Heart left ventricle (tissue), 16 donors: ENCODE measurements around the gene CHST1. TPM values are rescaled to one million over a fixed set of nuclear protein-coding genes. Genes with fewer than 3 reads are reported as not detected.

ENCODE experiments used
- ATAC-seq, 4 donors: fragments of 200-7000 bp; cut with Tn5 transposase; one replicate each; pipeline ENCODE4 v1.9.1; 2020 to 2022; ENCODE audit warnings: moderate library complexity in 4 of 4, mild to moderate bottlenecking in 3 of 4, moderate number of reproducible peaks in 1 of 4
- DNase-seq, 5 donors: peaks; one replicate each; pipeline ENCODE4 v3.0.0-alpha.2; 2020
- H3K27ac ChIP-seq, 12 donors: fragments of 200-600 bp; sonication (generic) in 4 of 12; one replicate each; pipeline versions ENCODE4 v1.5.0 to v1.8.0; 2016 to 2022; ENCODE audit warnings: mild to moderate bottlenecking in 2 of 12
- H3K27me3 ChIP-seq, 9 donors: fragments of 200-600 bp; sonication (generic) in 2 of 9; one replicate each; pipeline versions ENCODE4 v1.5.1 to v1.8.0; 2016 to 2022; ENCODE audit warnings: mild to moderate bottlenecking in 3 of 9
- H3K36me3 ChIP-seq, 9 donors: fragments of 200-600 bp; sonication (generic) in 2 of 9; one replicate each; pipeline versions ENCODE4 v1.5.0 to v1.8.0; 2018 to 2022; ENCODE audit warnings: mild to moderate bottlenecking in 2 of 9
- H3K4me1 ChIP-seq, 12 donors: fragments of 200-600 bp; sonication (generic) in 4 of 12; one replicate each; pipeline versions ENCODE4 v1.5.0 to v1.8.0; 2016 to 2022; ENCODE audit warnings: mild to moderate bottlenecking in 3 of 12
- H3K4me3 ChIP-seq, 12 donors: fragments of 200-600 bp; sonication (generic) in 4 of 12; one replicate each; pipeline versions ENCODE4 v1.5.0 to v1.8.0; 2017 to 2022; ENCODE audit warnings: mild to moderate bottlenecking in 9 of 12, moderate library complexity in 4 of 12
- H3K9me3 ChIP-seq, 12 donors: fragments of 200-600 bp; sonication (generic) in 4 of 12; one replicate each; pipeline versions ENCODE4 v1.5.0 to v1.8.0; 2016 to 2022; ENCODE audit warnings: mild to moderate bottlenecking in 1 of 12
- POLR2A ChIP-seq, 2 donors: fragments of 450-650 bp; IDR thresholded peaks; one replicate each; pipeline ENCODE4 v1.6.1; 2017; ENCODE audit warnings: antibody characterized with exemption in 2 of 2, mild to moderate bottlenecking in 2 of 2, moderate library complexity in 2 of 2
- WGBS, 4 donors: extraction: QIAGEN DNeasy Blood & Tissue Kit in 2 of 4; methylation state at CpG; one replicate each; pipeline versions ENCODE4 v1.1.5 to v1.1.7; 2013 to 2018; 5-methylcytosine and 5-hydroxymethylcytosine counted together
- intact Hi-C, 10 donors: fragments of 100-400 bp; cut with DNase I; formaldehyde crosslinking; loops; one replicate each; pipeline versions ENCODE4 v1.11.1 to v1.14.2; 2022
- polyA plus RNA-seq, 2 donors: library from polyadenylated mRNA; stranded (reverse); fragments of 200-250 nt; gene quantifications; one replicate each; pipeline ENCODE4 v1.2.3, GENCODE V29; 2013
- total RNA-seq, 9 donors: library from RNA; depleted of rRNA in 2 of 9; stranded (reverse); fragments of >200 nt in 2 of 9; fragmentation: NEBNext Ultra II Directional in 3 of 9; extraction: Animal tissue kit (Norgen Biotek cat#: 25700) in 3 of 9; gene quantifications; one replicate each; pipeline versions ENCODE4 v1.1.0 to v1.2.4, GENCODE V29; 2016 to 2023
- TF ChIP-seq, protein P1 (sequence below), 12 donors: fragments of 200-600 bp; sonication (generic) in 4 of 12; IDR thresholded peaks; one replicate each; pipeline versions ENCODE4 v1.5.0 to v1.8.0; 2018 to 2022; ENCODE audit warnings: antibody characterized with exemption in 12 of 12, mild to moderate bottlenecking in 5 of 12
- donor health status: ischemic (EF 13 %, LVEDD 7.1; RV severe dilation, severe dysfunction).
- donor health status: healthy with polysubstance abuse.
- donor health status: DM: no; HTN: yes; CAD: no.
- donor health status: DM: no; HTN: no; CAD: no.
- donor health status: ischemic (EF 25% LVEDD 6.9; RV normal size, moderate dysfunction).
- donor health status: ischemic (EF 25% LVEDD 5.7; RV mildly dilated, moderate dysfunction).
- donor health status: healthy.
- donor health status: DM: yes; HTN: yes; CAD: no.
- donor health status: ischemic (EF 35%, LVEDD 5.7; RV mildly dilated, moderate dysfunction).
- donor health status: nonischemic (EF 11% LVEDD 7.7; RV severe dilation, severe dysfunction).
- donor health status: DM: yes; HTN: yes; CAD: no.
- donor health status: PGD.
- donor health status: ischemic (EF 29% LVEDD 5.4; RV normal size, mild dysfunction).
- donor health status: nonischemic (EF 23%, LVEDD 6.1; RV moderate dilation, normal function).

The CHST1 gene
- total and polyA plus RNA-seq, 11 donors, result 0.59 to 6.5 (median 1.8) TPM

DNA sequence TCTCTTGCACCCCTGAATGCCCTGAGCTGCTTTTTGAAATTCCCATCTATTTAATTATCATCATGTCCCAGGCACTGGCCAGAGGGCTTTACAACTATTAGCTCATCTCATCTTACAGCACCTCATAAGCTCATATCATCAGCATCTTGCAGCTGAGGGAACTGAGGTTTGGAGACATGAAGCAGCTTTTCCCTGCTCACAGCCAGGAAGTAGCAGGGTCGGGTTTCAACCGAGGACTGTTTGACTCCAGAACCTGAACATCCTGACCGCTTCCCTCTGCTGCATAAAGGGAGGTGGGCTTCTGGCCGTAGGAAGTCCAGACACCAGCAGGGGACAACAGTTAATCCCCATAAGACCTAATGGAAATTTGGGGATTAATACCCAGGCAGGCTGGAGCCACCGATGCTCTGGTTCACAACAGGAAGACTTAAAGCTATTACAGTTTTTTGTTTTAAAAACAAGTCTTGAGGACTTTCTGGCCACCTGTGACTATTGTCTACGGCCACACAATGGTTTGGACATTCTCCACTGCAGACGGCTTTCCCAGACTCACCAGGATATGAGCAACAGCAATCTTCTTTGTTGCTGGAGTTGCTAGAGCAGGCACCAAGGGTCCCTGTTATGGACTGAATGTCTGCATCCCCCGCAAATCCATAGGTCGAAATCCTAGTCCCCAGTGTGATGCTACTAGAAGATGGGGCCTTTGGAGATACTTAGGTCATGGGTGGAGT, 47.4 kb downstream of the CHST1 start:
- H3K9me3 ChIP-seq, result peaks cover 0 to 16% (median 3%) of the 10 kb centered on the region in 12 donors
- peaks cover 0 to 6% (median 0%) of the 10 kb centered on the region in 12 donors for H3K4me1 ChIP-seq
- no peak overlapping the region for H3K4me3 ChIP-seq
- peaks cover 0 to 5% (median 0%) of the 10 kb centered on the region in 9 donors for H3K27me3 ChIP-seq
- no peak overlapping the region for H3K27ac ChIP-seq
- intact Hi-C loops, result no loop called here
- TF ChIP-seq POLR2A (IDR thresholded peaks at IDR 0.05), result no peak
- TF ChIP-seq, protein P1, sequence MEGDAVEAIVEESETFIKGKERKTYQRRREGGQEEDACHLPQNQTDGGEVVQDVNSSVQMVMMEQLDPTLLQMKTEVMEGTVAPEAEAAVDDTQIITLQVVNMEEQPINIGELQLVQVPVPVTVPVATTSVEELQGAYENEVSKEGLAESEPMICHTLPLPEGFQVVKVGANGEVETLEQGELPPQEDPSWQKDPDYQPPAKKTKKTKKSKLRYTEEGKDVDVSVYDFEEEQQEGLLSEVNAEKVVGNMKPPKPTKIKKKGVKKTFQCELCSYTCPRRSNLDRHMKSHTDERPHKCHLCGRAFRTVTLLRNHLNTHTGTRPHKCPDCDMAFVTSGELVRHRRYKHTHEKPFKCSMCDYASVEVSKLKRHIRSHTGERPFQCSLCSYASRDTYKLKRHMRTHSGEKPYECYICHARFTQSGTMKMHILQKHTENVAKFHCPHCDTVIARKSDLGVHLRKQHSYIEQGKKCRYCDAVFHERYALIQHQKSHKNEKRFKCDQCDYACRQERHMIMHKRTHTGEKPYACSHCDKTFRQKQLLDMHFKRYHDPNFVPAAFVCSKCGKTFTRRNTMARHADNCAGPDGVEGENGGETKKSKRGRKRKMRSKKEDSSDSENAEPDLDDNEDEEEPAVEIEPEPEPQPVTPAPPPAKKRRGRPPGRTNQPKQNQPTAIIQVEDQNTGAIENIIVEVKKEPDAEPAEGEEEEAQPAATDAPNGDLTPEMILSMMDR (IDR thresholded peaks at IDR 0.05), result no peak
- no peaks in the 10 kb centered on the region for H3K36me3 ChIP-seq
- ATAC-seq, result peak in 1 of 4 donors; percentile 56
- 42 to 49% (median 45%) methylated on average over 8 to 9 of the region's 9 CpGs for WGBS, 4 donors
- DNase-seq, result no peak

DNA sequence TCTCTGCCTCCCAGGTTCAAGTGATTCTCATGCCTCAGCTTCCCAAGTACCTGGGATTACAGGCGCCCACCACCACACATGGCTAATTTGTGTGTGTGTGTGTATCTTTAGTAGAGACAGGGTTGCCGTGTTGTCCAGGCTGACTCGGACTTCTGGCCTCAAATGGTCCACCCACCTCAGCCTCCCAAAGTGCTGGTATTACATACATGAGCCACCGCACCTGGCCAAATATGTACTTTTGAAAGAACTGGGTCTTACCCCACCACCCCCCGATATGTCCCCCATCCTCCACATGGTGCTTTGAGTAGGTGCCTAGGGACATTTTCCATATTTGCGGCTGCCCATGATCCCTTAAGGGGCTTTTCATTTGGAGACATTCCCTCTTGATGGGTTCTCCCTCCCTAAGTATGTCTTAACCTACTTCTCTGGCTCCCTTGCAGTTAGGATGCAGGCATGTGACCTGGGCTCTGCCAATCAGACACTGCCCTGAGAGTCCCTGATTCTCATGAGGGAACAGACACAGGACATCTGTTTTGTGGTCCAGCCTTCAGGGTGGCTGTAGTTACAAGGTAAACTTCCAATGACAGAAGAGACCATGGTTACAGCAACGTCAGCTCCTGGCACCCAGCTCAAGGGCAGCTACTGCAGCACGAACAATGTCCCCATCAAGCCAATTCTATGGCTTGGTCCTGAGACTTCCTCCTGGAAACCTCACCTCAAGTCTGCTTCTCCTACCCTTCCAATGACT, 48.4 kb downstream of the CHST1 start:
- DNase-seq, result no peak
- intact Hi-C loops, result no loop called here
- whole genome bisulfite sequencing, 4 donors, result 85 to 90% (median 87%) methylated on average over 8 of the region's 8 CpGs
- TF ChIP-seq, protein P1 (IDR thresholded peaks at IDR 0.05), result no peak
- no peak for TF ChIP-seq POLR2A (IDR thresholded peaks at IDR 0.05)
- Histone ChIP-seq H3K4me3 (no peak overlapping the region), H3K4me1 (peaks cover 0 to 6% (median 0%) of the 10 kb centered on the region in 12 donors), H3K36me3 (no peaks in the 10 kb centered on the region), H3K9me3 (peaks cover 0 to 16% (median 3%) of the 10 kb centered on the region in 12 donors), H3K27me3 (peaks cover 0 to 5% (median 0%) of the 10 kb centered on the region in 9 donors), H3K27ac (no peak overlapping the region)
- no peak for ATAC-seq

DNA sequence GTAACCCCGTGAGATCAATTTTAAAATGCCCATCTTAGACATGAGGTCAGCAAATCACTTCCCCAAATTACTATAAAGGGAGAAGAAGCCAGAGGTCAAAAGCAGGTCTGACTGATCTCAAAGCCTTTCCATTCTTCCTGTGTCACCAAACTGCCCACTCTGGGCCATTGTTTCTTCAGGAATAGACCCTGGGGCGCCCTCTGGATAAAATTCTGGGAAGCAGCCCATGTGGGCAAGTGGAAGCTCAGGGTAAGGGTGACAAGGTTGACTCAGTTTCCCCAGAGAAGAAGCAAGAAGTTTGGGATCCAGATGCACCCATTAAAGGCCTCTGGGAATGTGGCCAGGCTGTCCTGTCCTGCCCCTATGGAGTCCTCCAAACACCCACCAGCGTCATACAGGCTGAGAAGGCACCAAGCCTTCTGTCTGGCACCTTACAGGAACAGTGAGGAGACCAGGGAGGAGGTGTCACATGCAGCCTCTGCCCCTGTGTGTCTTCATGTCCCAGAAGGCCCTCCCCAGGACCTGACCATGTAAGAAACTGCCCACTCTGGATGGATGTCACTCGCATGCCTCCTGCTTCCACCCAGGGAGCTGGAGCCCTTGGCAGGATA, 50.1 kb downstream of the CHST1 start:
- peaks cover 0 to 4% (median 0%) of the 10 kb centered on the region in 12 donors for H3K9me3 ChIP-seq
- TF ChIP-seq, protein P1 (IDR thresholded peaks at IDR 0.05), result no peak
- intact Hi-C loops, result no loop called here
- H3K4me1 ChIP-seq, result peaks cover 0 to 6% (median 0%) of the 10 kb centered on the region in 12 donors
- ATAC-seq (no peak), DNase-seq (no peak)
- no peaks in the 10 kb centered on the region for H3K36me3 ChIP-seq
- H3K27me3 ChIP-seq, result peaks cover 0 to 3% (median 0%) of the 10 kb centered on the region in 9 donors
- H3K4me3 ChIP-seq, result no peak overlapping the region
- H3K27ac ChIP-seq, result no peak overlapping the region
- WGBS, 4 donors, result 79 to 81% (median 80%) methylated on average over 4 of the region's 4 CpGs
